Fibroblast of peridontal ligament (primary cell): Measurements from ENCODE around the gene HOXA3.
A peak's percentile ranks its signal among the peaks of the same experiment; 100 is the strongest.

ENCODE experiments used
- DNase-seq: peaks from one replicate; pipeline ENCODE4 v3.0.0-alpha.2; 2010; ENCODE audit errors: extremely low read depth

HOXA3 gene

DNA sequence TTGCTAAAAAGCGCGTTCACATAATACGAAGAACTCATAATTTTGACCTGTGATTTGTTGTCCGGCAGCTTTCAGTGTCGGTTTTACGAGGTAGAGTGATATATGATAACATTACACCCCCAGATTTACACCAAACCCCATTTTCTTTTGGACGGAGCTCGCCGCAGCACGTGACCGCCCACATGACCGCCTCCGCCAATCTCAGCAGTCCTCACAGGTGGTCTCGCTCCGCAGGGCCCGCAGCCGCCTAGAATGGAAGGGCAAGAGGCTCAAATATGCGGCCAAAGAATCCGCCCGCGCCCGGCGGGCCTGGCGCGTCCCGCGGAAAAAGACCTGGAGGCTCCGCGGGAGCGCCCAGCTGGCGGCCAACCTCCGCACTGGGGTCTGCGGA is 4.1 kb upstream of the HOXA3 start, which contains the start of gene HOXA7:
TSS of gene HOXA7 (minus strand) at position 168 of the 391 bp plus-strand sequence. CDS start at position 38, 130 bp downstream.
- DNase-seq: no peak

DNA sequence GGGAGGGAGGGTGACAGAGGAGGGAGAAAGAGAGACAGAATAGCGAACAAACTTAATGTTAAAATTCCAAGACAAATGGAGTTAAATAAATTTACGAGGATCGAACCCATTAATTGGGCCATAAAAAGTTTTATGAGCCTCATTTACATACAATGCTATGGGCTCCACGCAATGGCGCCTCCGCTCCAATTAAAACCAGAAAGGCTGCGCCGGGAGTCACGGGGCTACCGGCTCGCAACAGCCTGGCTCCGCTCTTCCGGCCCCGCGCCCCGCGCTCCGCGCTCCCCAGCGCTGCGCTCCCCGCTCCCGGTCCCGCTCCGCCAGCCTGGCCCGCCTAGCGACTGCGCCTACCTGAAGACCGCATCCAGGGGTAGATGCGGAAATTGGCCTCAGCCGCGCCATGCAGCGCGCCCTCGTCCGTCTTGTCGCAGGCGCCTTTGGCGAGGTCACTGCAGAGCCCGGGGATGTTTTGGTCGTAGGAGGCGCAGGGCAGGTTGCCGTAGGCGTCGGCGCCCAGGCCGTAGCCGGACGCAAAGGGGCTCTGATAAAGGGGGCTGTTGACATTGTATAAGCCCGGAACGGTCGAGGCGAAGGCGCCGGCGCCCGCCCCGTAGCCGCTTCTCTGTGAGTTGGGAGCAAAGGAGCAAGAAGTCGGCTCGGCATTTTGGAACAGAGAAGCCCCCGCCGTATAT is 3.6 kb upstream of the HOXA3 start:
- DNase-seq: no peak

DNA sequence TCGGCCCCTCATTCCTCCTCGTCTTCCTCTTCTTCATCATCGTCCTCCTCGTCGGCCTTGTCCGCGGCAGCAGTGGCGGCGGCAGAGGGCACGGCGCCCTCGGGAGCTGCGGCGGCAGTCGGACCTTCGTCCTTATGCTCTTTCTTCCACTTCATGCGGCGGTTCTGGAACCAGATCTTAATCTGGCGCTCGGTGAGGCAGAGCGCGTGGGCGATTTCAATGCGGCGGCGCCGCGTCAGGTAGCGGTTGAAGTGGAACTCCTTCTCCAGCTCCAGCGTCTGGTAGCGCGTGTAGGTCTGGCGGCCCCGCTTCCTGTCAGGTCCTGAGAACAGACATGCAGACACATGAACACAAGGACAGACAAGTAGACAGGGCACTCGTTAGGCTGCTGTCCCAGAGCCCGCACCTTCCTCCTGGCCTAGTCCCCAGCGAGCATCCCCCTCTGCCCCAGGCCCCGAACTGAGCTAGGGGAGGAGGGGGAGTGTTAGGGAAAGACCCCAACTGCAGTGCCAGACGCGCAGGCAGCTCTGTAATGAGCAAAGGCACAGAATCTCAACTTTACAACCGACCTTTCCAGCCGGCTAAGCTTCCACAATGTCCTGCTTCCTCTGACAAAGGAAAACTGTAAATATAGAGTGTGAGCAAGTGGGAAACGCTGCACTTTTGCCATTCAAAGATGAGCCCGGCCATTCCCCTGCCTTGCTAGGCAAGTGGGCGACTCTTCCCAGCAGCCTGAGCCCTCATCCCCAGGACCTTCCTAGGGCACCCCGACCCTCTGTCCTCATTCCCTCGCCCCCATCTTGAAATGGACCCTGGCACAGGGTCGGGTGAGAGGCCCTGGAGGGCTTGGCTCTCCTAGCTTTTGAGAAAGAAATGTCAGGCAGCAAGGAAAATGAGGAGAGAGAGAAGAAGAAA is 2.8 kb upstream of the HOXA3 start:
- DNase-seq: no peak

GRCh38 chr7:27154369-27154768 is 2.0 kb upstream of the HOXA3 start:
- no peak for DNase-seq

DNA sequence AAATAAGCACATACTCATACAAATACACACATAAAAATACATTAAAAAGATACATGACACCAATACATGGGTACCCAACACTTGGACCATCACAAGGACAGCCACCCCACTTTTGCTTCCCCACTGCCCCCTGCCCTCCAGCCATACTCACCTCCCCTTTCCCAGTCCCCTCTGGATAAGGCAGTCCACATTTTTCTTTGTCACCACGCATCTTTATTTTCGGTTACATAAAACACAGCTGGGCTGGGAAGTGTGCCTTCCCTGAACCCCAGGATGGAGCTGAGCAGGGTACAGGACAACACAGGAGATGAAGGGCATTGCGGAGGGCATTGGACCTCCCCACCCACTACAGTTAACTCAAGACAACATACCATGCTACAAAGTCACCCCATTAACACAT is 1.1 kb upstream of the HOXA3 start:
- DNase-seq: no peak

- no peak for DNase-seq
Measured at GRCh38 chr7:27152816-27153442, 546 bp upstream of the HOXA3 start.

GRCh38 chr7:27151341-27151930 is 947 bp downstream of the HOXA3 start:
- no peak for DNase-seq

DNA sequence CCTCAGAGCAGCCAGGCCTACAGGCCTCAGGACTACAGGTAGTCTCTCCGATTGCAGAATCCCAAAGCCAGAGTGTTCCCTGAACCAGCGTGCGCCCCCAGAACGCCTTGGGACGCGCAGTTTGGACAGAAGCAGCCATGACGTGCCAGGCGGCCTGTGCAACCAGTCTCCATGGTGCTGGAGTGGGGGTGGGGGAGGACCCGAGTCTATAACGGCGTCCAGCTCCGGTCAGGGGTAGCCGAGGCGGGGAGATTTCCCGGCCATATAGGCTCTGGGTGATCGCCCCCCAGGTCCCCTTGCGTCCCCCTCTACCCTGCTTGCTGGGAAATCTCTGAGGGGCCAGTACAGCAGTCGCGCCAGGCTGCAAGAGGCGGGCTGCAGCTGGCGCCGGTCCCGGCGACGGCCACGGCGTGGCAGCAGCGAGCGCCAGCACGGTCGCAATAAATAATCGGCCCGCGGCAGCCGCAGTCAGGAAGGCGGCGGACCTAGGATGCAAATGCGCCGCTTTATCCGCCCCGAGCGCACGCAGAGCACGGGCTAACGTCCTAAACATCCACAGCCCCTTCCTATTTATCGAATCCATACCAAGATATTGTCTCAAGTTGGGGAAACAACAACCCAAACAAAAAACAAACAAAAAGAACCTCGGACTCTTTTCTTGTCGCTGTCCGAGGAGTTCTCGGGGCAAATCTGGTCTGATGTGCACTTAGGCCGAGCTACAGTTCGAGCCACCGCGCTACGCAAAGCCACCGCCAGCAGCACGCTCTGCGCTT is 1.6 kb downstream of the HOXA3 start:
- peak; percentile 24 for DNase-seq

- no peak for DNase-seq
Measured at GRCh38 chr7:27149842-27150567, 2.4 kb downstream of the HOXA3 start.

GRCh38 chr7:27148756-27149641 is 3.4 kb downstream of the HOXA3 start:
- DNase-seq: no peak

DNA sequence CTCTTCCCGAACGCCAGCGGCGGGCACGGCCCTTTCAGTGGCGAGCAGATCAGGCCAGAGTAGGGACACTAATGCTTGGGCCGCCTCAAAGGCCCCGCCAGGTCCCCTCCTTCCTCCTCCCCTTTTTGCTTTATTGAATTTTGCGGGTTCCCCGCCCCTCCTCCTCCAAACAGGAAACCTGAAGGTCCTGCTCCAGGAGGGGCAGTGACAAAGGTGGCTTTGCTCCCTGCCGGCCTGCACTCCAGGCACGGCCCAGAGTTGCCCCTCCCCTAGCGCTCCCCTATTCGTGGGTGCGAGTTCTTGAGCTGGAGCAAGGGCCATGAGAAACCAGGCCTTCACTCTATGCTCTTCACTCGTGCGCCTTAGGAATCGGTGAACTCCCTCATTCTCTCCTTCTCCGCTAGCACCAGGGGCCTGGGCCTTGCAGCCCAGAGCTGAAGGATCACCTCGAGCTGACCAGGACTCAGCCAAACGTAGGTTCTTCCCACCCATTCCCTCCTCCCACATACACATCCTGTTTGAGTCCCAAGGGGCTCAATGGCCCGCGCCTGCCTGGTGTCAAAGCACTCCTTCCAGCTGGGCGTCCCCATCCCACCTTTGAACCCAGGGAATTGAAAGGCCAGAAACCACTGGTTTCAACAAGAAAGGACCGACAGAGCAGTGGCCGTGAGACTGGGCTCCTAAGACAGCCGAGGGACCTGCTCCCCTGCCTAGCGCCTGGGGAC is 4.2 kb downstream of the HOXA3 start:
- DNase-seq: no peak

- no peak for DNase-seq
Measured at GRCh38 chr7:27147199-27148030, 5.0 kb downstream of the HOXA3 start, which contains the start of gene HOXA6. TSS of gene HOXA6 (minus strand) at chr7:27147774. CDS start at chr7:27147749, 25 bp downstream.

DNA sequence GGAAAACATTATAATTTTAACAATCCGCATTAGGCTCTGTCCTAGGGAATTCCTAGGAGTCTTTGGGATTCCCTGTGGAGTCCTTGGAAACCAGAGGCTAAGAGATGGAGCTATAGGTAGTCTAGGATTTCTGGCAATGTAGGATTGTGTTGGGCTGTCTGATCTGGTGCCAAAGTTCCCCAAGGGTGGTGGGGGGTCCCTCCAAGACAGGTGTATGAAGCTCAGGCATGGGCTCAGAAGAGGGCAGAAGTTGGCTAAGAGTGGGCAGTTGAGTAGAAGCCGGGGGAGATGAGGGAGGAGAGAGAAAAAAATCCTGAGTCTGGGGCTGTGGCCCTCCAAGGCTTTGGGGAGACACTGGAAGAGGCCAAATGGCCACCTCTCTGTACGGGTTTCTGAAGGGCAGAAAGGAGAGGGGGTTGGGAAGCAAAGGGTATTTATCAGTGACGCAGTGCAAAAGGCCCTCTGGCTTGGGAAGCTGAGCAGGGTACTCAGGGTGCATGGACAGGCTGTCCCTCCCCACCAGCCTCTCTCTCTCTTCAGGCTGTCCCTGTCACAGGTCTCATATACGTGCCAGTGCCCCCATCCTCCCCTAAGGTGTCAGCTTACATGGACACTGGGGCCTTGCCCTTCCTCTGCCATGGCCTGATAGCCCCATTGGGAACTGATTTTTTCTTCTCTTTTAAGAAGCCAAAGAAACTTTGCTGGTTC is 5.7 kb downstream of the HOXA3 start:
- no peak for DNase-seq

DNA sequence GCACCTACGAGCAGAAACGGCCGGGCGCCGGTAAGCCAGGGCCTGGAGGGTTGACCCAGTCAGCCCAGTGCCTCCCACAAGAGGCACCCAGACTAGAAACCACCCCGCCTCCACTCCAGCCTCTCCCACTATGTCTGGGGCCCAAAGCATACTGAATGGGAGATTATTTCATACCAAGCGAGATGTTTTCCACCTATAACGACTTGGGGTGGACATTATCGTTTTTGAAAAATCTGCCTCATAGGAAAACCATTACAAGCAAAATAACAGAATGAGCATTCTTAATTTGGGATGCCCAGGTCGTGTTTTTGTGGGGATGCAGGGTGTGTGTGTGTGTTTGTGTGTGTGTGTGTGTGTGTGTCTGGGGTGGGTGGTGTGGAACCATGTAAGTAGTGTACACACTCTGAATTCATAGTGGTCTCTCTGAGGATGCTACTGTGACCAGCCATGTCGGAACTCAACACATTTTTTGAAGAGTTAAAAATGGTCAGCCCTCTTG is 6.4 kb downstream of the HOXA3 start:
- no peak for DNase-seq

GRCh38 chr7:27145165-27145913 is 7.0 kb downstream of the HOXA3 start:
- DNase-seq: no peak

GRCh38 chr7:27144781-27145164 is 7.6 kb downstream of the HOXA3 start:
- no peak for DNase-seq
